ENCODE data around the gene PNRC1. TPM values are rescaled to one million over a fixed set of nuclear protein-coding genes. Genes with fewer than 3 reads are reported as not detected.

The PNRC1 gene
- total and polyA plus RNA-seq, 2 experiments from 2014 or later = 35.0 to 38.6 TPM

DNA sequence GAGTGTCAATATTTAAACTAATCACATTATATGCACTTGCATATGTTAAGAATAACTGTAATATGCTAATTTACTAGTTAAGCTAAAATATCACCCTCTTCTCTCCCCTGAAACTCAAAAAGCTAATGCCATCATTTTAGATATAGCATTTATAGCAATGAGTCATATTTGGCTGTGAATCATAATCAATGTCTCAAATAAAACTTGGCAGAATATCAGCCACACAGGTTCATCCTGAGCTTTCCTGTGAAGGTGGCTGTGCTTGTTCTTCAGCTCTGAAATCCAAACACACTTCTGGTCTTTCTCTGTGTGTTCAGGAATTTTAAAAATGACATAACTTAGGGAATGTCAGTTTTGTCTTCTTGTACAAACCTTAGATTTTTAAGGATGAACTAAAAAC lies 12.8 kb upstream of the PNRC1 start (continued):
- TF ChIP-seq ZNF462 (CRISPR knock-in tag; IDR thresholded peaks at IDR 0.05) = no peak
- TF ChIP-seq EZH2 (IDR thresholded peaks at IDR 0.05; ENCODE audit: low read depth, unreplicated experiment) = no peak
- TF ChIP-seq ZNF331 (CRISPR knock-in tag; IDR thresholded peaks at IDR 0.05; ENCODE audit: low read depth) = no peak

DNA sequence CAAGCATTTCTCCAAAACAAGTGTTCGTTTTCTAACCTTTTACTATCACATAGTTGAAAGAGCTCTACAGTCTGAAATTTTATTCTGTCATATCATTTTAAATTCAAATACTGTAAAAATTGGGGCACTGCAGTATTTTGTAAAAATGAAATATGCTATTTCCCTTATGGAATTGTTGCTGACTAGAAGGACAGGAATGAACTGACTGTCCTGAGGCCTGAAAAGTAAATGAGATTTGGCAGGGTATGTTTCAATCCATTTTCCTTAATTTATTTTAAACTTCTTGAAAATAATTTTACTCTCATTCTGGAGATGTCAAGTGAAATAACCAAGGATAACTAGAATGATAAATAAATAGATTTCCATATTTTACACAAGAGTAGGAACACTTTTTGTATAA lies 11.9 kb upstream of the PNRC1 start:
- no peak overlapping the region for H3K4me3 Mint-ChIP-seq
- no peak for DNase-seq (ENCODE audit: low spot score)
- no peaks in the 10 kb centered on the region for H3F3A ChIP-seq (replicated peaks; ENCODE audit: low read depth)
- H3K36me3 ChIP-seq (ENCODE audit: insufficient read depth) = no peaks in the 10 kb centered on the region; the same call in 1 of the 2 replicates
- no peaks in the 10 kb centered on the region for H3K27me3 ChIP-seq (ENCODE audit: insufficient read depth)
- H3K79me2 ChIP-seq (replicated peaks; ENCODE audit: insufficient read depth) = no peaks in the 10 kb centered on the region
- no peak overlapping the region for H3K27ac ChIP-seq (ENCODE audit: low read depth)
- H3K4me1 Mint-ChIP-seq = no peaks in the 10 kb centered on the region; the same call in 2 of the 3 replicates
- H3K9me3 Mint-ChIP-seq = peaks cover 13% of the 10 kb centered on the region
- no peak overlapping the region for H3K4me3 ChIP-seq
- H2AFZ ChIP-seq = no peak overlapping the region
- peaks cover 3% of the 10 kb centered on the region; the same call in 1 of the 3 replicates for H3K36me3 Mint-ChIP-seq (ENCODE audit: low read depth)
- H3K27me3 Mint-ChIP-seq (ENCODE audit: insufficient read depth, low read depth, poor library complexity) = no peaks in the 10 kb centered on the region
- no peak overlapping the region for H3K27ac Mint-ChIP-seq
- H3K4me1 ChIP-seq (ENCODE audit: insufficient read depth) = no peaks in the 10 kb centered on the region
- H4K20me1 ChIP-seq (replicated peaks; ENCODE audit: insufficient read depth) = no peaks in the 10 kb centered on the region
- H3K4me2 ChIP-seq = no peak overlapping the region
- ATAC-seq = no peak
- H3K9me2 ChIP-seq (ENCODE audit: insufficient read depth) = no peaks in the 10 kb centered on the region
- no peak for TF ChIP-seq POLR2AphosphoS5 (IDR thresholded peaks at IDR 0.05; ENCODE audit: low read depth)
- no peak for TF ChIP-seq ZNF331 (CRISPR knock-in tag; IDR thresholded peaks at IDR 0.05; ENCODE audit: low read depth)
- no peak for TF ChIP-seq CTCF (conservative IDR thresholded peaks at IDR 0.05; ENCODE audit: low read depth in 2 of 2)
- TF ChIP-seq ZNF114 (CRISPR knock-in tag; IDR thresholded peaks at IDR 0.05) = no peak
- no peak for TF ChIP-seq EZH2phosphoT487 (IDR thresholded peaks at IDR 0.05; ENCODE audit: unreplicated experiment)
- TF ChIP-seq JUNB (IDR thresholded peaks at IDR 0.05; ENCODE audit: unreplicated experiment) = no peak
- TF ChIP-seq ETS1 (IDR thresholded peaks at IDR 0.05) = no peak
- no peak for TF ChIP-seq CREB1 (CRISPR knock-in tag; IDR thresholded peaks at IDR 0.05; ENCODE audit: low read depth)
- no peak for TF ChIP-seq NANOG (IDR thresholded peaks at IDR 0.05; ENCODE audit: borderline replicate concordance)
- no peak for TF ChIP-seq STAT1 (IDR thresholded peaks at IDR 0.05; ENCODE audit: unreplicated experiment)
- TF ChIP-seq REST (IDR thresholded peaks at IDR 0.05; ENCODE audit: unreplicated experiment) = no peak

Measured in GM23338 (cell line).